Upper lobe of left lung (tissue), 6 donors: ENCODE measurements around the gene CLSTN2. TPM values are rescaled to one million over a fixed set of nuclear protein-coding genes. Genes with fewer than 3 reads are reported as not detected.

Experiments
- ATAC-seq, 2 donors: fragments of 200-7000 bp; cut with Tn5 transposase; one replicate each; pipeline ENCODE4 v1.9.1; 2022; ENCODE audit warnings: mild to moderate bottlenecking in 2 of 2, moderate library complexity in 2 of 2; ENCODE audit not compliant: low FRiP score in 2 of 2
- DNase-seq, 2 donors: peaks; one replicate each; pipeline ENCODE4 v3.0.0-alpha.2; 2019 to 2020
- H3K27ac ChIP-seq, 4 donors: fragments of 200-600 bp; sonication (generic); one replicate each; pipeline ENCODE4 v1.5.1; 2016 to 2019
- H3K27me3 ChIP-seq, 4 donors: fragments of 200-600 bp; sonication (generic); one replicate each; pipeline ENCODE4 v1.5.1; 2017 to 2019
- H3K36me3 ChIP-seq, 4 donors: fragments of 200-600 bp; sonication (generic); one replicate each; pipeline ENCODE4 v1.5.1; 2016 to 2019
- H3K4me1 ChIP-seq, 4 donors: fragments of 200-600 bp; sonication (generic); one replicate each; pipeline ENCODE4 v1.5.1; 2018 to 2019
- H3K4me3 ChIP-seq, 4 donors: fragments of 200-600 bp; sonication (generic); one replicate each; pipeline ENCODE4 v1.5.1; 2017 to 2019; ENCODE audit warnings: mild to moderate bottlenecking in 2 of 4, moderate library complexity in 1 of 4
- H3K9me3 ChIP-seq, 4 donors: fragments of 200-600 bp; sonication (generic); one replicate each; pipeline ENCODE4 v1.5.1; 2018 to 2019
- CTCF ChIP-seq, 6 experiments: fragments of 450-650 bp in 4 of 6; fragments of 200-600 bp in 2 of 6; sonication (generic) in 2 of 6; IDR thresholded peaks; one replicate each; pipeline ENCODE4 v1.5.1; 2016 to 2019; ENCODE audit warnings: antibody characterized with exemption in 6 of 6
- EP300 ChIP-seq, 4 donors: sonication (generic); formaldehyde crosslinking; IDR thresholded peaks; one replicate each; pipeline ENCODE4 v1.5.1; 2017; ENCODE audit warnings: antibody characterized with exemption in 4 of 4, control low read depth in 2 of 4
- POLR2A ChIP-seq, 4 donors: fragments of 450-650 bp; IDR thresholded peaks; one replicate each; pipeline ENCODE4 v1.5.1; 2016 to 2017; ENCODE audit warnings: antibody characterized with exemption in 4 of 4, mild to moderate bottlenecking in 2 of 4
- POLR2AphosphoS5 ChIP-seq, 2 donors: sonication (generic); formaldehyde crosslinking; IDR thresholded peaks; one replicate each; pipeline ENCODE4 v1.5.1; 2017; ENCODE audit warnings: antibody characterized with exemption in 2 of 2
- whole genome bisulfite sequencing, 2 donors: methylation state at CpG; one replicate each; pipeline ENCODE4 v1.1.5; 2017 to 2018; 5-methylcytosine and 5-hydroxymethylcytosine counted together
- total RNA-seq, 6 donors: library from RNA; depleted of rRNA in 4 of 6; stranded (reverse); fragments of >200 nt in 4 of 6; gene quantifications; one replicate each; pipeline versions ENCODE4 v1.1.0 to v1.2.1, GENCODE V29; 2016 to 2021
- donor health status: DM: no; HTN: no; CAD: no; lungs with moderate emphysema.
- donor health status: DM: no; HTN: yes; CAD: no; lungs with severe emphysema.

CLSTN2 gene
- total RNA-seq, 6 donors from 2014 or later: 1.0 to 4.3 (median 1.6) TPM

- ATAC-seq: no peak
- no peaks in the 10 kb centered on the region for H3K9me3 ChIP-seq
- H3K27me3 ChIP-seq: no peaks in the 10 kb centered on the region
- H3K36me3 ChIP-seq: no peaks in the 10 kb centered on the region
- DNase-seq: no peak
- no peak overlapping the region for H3K27ac ChIP-seq
- TF ChIP-seq POLR2A (IDR thresholded peaks at IDR 0.05) (no peak), EP300 (IDR thresholded peaks at IDR 0.05) (no peak), POLR2AphosphoS5 (IDR thresholded peaks at IDR 0.05) (no peak), CTCF (IDR thresholded peaks at IDR 0.05) (no peak)
- no peaks in the 10 kb centered on the region for H3K4me1 ChIP-seq
- 57% methylated on average over 2 of the region's 2 CpGs; no CpG with 5 or more reads in 1 of the 2 donors for WGBS, 2 donors
- H3K4me3 ChIP-seq: no peak overlapping the region
These were observed 85.0 kb downstream of the CLSTN2 start for GRCh38 chr3:140019946-140020345.

DNA sequence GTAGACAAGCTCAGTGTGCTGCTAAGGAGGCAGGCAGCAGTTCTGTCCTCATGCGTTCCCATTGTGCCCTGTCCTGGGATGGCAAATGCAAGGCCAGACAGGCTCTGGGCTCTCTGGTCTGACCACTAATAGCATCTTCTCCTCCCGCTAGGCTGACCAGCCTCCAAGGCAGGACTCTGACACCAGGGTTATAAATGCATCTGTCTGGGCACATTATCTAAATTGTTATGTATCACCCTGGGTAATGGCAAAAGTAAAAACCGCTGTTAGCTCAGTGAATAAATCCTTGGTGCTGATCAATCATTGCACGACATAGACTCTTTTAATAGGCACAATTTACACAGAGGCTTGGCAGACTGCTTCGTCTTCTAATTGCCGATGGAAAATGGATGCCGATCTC lies 85.6 kb downstream of the CLSTN2 start:
- Histone ChIP-seq H3K27ac (no peak overlapping the region), H3K27me3 (no peaks in the 10 kb centered on the region), H3K9me3 (no peaks in the 10 kb centered on the region), H3K4me3 (no peak overlapping the region), H3K4me1 (no peaks in the 10 kb centered on the region), H3K36me3 (no peaks in the 10 kb centered on the region)
- ATAC-seq (no peak), DNase-seq (no peak)
- TF ChIP-seq POLR2AphosphoS5 (IDR thresholded peaks at IDR 0.05): no peak
- no peak for TF ChIP-seq EP300 (IDR thresholded peaks at IDR 0.05)
- no peak for TF ChIP-seq POLR2A (IDR thresholded peaks at IDR 0.05)
- TF ChIP-seq CTCF (IDR thresholded peaks at IDR 0.05): no peak
- 86 to 89% methylated on average over 7 of the region's 7 CpGs for whole genome bisulfite sequencing, 2 donors

GRCh38 chr3:140021269-140021668 lies 86.3 kb downstream of the CLSTN2 start:
- TF ChIP-seq CTCF (IDR thresholded peaks at IDR 0.05): no peak
- no peak for TF ChIP-seq POLR2AphosphoS5 (IDR thresholded peaks at IDR 0.05)
- TF ChIP-seq POLR2A (IDR thresholded peaks at IDR 0.05): no peak
- TF ChIP-seq EP300 (IDR thresholded peaks at IDR 0.05): no peak
- Histone ChIP-seq H3K4me3 (no peak overlapping the region), H3K4me1 (no peaks in the 10 kb centered on the region), H3K27ac (no peak overlapping the region), H3K9me3 (no peaks in the 10 kb centered on the region), H3K36me3 (no peaks in the 10 kb centered on the region), H3K27me3 (no peaks in the 10 kb centered on the region)
- ATAC-seq (no peak), DNase-seq (no peak)
- 86 to 92% methylated on average over 5 to 6 of the region's 6 CpGs for WGBS, 2 donors

GRCh38 chr3:140022066-140022770 lies 87.2 kb downstream of the CLSTN2 start:
- H3K4me3 ChIP-seq: no peak overlapping the region
- ATAC-seq (no peak), DNase-seq (no peak)

More at GRCh38 chr3:140022066-140022770, 87.2 kb downstream of the CLSTN2 start:
- Histone ChIP-seq H3K36me3 (no peaks in the 10 kb centered on the region), H3K27me3 (no peaks in the 10 kb centered on the region), H3K27ac (no peak overlapping the region), H3K9me3 (no peaks in the 10 kb centered on the region), H3K4me1 (no peaks in the 10 kb centered on the region)
- TF ChIP-seq POLR2AphosphoS5 (IDR thresholded peaks at IDR 0.05): no peak
- TF ChIP-seq CTCF (IDR thresholded peaks at IDR 0.05): no peak
- no peak for TF ChIP-seq POLR2A (IDR thresholded peaks at IDR 0.05)
- TF ChIP-seq EP300 (IDR thresholded peaks at IDR 0.05): no peak
- WGBS, 2 donors: 80 to 83% methylated on average over 5 of the region's 5 CpGs
